Fibroblast of the aortic adventitia (primary cell): Measurements from ENCODE around the gene MRPS25. TPM values are rescaled to one million over a fixed set of nuclear protein-coding genes. Genes with fewer than 3 reads are reported as not detected.
"Not testable (repeated sequence)": the region's sequence is repeated elsewhere in the genome, so short reads cannot be mapped to it uniquely, and the experiment has no call there.

Experiments used
- DNase-seq: peaks from one replicate; pipeline ENCODE4 v3.0.0-alpha.2; 2010; ENCODE audit warnings: low read depth
- H3K4me3 ChIP-seq: 2 replicates; pipeline ENCODE4 v1.5.1; 2011; ENCODE audit warnings: low read depth, mild to moderate bottlenecking, control low read depth, low read length, moderate library complexity
- total RNA-seq: library from RNA; depleted of rRNA; stranded (reverse); fragments of >200 nt; gene quantifications from 2 replicates; pipeline ENCODE4 v1.2.3, GENCODE V29; 2012; ENCODE audit warnings: low replicate concordance
- TF ChIP-seq, protein P1 (sequence below): IDR thresholded peaks from 2 replicates; pipeline ENCODE4 v1.5.1; 2011; ENCODE audit warnings: mild to moderate bottlenecking, low read length, control low read depth, inconsistent platforms; ENCODE audit not compliant: insufficient read depth

Gene MRPS25
- total RNA-seq, 1 donor = 12.7 TPM

DNA sequence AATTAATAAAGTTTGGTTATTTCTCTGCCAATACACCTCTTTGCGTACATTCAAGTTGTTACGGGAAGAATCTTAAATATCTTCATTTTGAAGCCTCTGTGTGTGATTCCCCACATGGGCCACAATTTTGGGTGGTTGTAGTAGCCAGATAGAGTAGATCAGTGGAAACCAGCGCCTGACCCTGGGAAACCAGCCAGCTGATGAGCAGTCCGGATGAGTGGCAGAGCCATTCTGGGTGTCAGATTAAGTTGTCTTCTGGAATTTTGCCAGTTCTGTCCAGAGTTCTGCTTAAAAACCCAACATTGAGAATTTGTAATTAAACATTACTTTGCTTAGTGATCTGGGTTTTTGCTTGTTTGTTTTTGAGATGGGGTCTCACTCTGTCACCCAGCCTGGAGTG lies 49.7 kb downstream of the MRPS25 start:
- H3K4me3 ChIP-seq = no peak overlapping the region
- DNase-seq = no peak
- TF ChIP-seq, protein P1, sequence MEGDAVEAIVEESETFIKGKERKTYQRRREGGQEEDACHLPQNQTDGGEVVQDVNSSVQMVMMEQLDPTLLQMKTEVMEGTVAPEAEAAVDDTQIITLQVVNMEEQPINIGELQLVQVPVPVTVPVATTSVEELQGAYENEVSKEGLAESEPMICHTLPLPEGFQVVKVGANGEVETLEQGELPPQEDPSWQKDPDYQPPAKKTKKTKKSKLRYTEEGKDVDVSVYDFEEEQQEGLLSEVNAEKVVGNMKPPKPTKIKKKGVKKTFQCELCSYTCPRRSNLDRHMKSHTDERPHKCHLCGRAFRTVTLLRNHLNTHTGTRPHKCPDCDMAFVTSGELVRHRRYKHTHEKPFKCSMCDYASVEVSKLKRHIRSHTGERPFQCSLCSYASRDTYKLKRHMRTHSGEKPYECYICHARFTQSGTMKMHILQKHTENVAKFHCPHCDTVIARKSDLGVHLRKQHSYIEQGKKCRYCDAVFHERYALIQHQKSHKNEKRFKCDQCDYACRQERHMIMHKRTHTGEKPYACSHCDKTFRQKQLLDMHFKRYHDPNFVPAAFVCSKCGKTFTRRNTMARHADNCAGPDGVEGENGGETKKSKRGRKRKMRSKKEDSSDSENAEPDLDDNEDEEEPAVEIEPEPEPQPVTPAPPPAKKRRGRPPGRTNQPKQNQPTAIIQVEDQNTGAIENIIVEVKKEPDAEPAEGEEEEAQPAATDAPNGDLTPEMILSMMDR = no peak

DNA sequence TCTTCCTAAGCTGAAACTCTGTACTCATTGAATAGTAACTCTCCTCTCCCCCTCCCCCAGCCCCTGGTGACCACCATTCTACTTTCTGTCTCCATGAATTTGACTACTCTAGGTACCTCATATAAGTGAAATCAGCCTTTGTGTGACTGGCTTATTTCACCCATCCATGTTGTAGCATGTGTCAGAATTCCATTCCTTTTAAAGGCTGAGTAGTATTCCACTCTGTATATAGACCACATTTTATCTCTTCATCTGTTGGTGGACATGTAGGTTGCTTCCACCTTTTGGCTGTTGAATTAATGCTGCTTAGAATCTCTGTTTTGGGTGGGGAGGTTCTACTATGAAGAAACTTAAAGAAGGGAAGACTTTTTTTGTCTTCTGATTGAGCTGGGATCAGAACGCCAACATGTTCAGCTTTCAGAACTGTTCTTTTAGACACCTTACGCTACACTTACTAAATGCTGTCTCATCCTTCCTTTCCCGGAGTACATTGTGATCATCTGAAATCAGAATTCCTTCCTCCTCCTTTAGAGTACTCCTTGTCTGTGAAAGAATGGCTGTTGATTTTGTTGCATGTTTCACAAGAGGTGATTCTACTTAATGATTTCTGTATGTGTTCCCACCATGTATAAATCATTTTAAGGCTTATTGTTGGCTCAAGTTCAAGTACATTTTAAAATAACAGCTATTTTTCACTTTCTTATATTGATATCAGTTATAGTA lies 50.3 kb downstream of the MRPS25 start:
- DNase-seq = no peak
- no peak overlapping the region for H3K4me3 ChIP-seq
- TF ChIP-seq, protein P1 = no peak

DNA sequence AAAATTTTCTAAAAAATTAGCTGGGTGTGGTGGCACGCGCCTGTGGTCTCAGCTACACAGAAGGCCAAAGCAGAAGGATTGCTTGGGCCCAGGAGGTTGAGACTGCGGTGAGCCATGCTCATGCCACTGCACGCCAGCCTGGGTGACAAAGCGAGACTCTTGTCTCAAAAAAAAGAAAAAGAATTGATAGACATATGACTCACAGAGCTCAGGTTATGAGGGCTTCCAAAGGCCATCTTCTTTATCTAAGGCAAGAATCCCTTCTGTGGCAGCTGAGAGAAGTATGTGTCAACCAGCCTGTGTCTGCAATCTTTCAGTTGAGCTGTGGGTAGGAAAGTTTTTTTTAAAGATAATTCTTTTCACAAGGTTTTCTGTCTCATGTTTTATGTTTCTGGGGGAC lies 53.9 kb downstream of the MRPS25 start:
- H3K4me3 ChIP-seq = no peak overlapping the region
- TF ChIP-seq, protein P1 = no peak
- DNase-seq = no peak

DNA sequence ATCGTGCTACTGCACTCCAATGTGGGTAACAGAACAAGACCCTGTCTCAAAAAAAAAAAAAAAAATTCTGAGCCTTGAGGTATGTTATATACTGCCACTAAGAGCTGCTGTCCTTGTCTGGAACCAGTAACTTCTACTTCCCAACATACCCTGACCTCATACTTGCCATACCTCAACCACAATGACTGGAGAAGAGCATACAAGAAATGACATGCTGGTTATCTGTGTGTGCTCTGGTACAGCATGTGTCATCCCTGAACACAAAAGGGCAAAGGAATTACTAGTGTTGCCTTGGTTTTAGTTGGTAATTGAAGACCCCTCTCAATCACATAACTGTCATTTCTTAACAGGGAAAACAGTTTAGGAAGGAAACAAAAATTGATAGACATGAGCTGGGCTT lies 54.5 kb downstream of the MRPS25 start:
- H3K4me3 ChIP-seq = no peak overlapping the region
- DNase-seq = no peak
- TF ChIP-seq, protein P1 = no peak

DNA sequence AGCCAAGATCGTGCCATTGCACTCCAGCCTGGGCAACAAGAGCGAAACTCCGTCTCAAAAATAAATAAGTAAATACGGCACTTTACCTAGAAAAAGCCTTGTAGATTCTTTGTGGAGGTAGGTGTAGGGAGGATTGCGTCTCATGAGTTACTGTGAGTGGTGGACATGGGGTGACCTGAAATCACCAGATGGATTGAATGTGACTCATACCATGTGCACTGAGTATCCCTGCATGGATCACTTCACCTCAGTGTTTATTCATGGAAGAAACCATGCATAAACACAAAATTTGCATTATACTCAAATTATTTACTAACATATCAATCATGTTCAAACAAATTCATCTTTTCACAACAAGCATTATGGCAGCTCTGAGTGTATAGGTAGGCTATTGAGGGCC lies 55.9 kb downstream of the MRPS25 start:
- TF ChIP-seq, protein P1 = no peak
- H3K4me3 ChIP-seq = no peak overlapping the region
- DNase-seq = no peak

DNA sequence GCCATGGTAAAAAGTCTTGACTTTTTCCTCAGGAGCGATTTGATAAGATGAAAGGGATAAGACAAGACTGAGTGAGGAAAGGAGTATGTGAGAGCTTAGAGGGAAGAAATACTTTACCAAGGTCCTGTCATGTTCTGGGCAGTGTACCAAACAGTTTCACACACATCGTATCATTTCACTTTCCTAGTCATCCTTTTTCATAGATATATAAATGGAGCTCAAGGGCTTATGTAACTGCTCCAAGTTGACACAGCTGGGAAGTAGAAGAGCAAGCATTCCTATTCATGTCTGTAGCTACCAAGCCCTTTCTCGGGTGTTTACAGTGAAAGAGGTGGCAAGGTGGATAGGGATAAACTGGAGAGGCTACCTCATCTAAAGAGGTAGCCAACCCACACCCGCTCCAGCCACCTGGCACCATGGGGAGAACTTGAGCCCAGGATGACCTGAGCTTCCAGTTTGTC lies 57.4 kb downstream of the MRPS25 start:
- DNase-seq = peak; percentile 92
- TF ChIP-seq, protein P1 = no peak
- H3K4me3 ChIP-seq = no peak overlapping the region

DNA sequence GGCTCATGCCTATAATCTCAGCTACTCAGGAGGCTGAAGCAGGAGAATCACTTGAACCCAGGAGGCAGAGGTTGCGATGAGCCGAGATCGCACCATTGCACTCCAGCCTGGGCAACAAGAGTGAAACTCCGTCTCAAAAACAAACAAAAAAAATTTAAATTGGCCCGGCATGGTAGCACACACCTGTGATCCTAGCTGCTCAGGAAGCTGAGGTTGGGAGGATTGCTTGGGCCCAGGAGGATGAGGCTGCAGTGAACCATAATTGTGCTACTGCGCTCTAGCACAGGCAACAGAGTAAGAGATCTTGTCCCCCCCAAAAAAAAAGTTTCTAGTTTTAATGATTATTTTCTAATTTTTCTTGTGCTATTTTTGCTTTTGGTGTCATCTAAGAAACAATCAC lies 65.9 kb downstream of the MRPS25 start:
- not testable (repeated sequence) for H3K4me3 ChIP-seq, DNase-seq

Other genes with a start within 250 kb of the MRPS25 start
- 0.18 and 3.9 TPM in 2 replicates for gene FGD5, start 246.4 kb downstream of the MRPS25 start, total RNA-seq
- 13.0 and 33.8 TPM in 2 replicates for gene NR2C2, start 117.7 kb downstream of the MRPS25 start, total RNA-seq
- 22.7 and 29.6 TPM in 2 replicates for gene RBSN, start 33.8 kb upstream of the MRPS25 start, total RNA-seq
- gene CAPN7, start 140.9 kb upstream of the MRPS25 start, total RNA-seq = 36.3 and 47.3 TPM in 2 replicates